Measurements from ENCODE around the gene CCT2. TPM values are rescaled to one million over a fixed set of nuclear protein-coding genes. Genes with fewer than 3 reads are reported as not detected.

The CCT2 gene
- total and polyA plus RNA-seq, 9 of the 15 experiments (the other 6 are each of a cell fraction or from before 2014, with no cell fraction given) = 341 to 738 (median 490) TPM

DNA sequence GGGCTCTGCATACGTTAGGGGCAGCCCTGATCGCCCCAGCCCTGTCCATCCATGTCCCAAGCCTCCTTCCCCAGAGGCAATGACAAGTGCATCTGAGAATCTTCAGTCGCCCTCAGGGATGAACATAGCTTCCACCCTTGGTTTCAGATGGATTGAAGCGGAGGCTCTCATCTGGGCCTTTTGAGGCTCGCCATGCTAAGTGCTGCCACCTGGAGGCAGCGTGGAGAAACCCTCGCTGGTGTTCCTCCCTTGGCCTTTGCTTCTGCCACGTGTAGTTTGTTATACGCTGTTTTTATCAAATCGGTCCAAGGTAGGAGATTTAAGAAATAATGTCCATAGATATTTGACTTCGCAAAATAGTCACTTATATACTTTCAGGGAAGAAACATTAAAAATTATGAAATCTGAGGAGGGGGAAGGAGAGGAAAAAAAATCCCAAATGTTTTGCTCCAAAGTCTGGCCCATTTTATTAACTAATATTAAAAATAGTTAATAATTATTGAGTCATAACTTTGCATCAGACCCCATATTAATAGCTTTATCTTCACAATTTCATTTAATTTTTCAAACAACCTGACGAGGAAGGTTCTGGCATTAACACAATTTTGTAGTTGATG is 54.2 kb downstream of the CCT2 start (continued):
- TF ChIP-seq, protein P1, sequence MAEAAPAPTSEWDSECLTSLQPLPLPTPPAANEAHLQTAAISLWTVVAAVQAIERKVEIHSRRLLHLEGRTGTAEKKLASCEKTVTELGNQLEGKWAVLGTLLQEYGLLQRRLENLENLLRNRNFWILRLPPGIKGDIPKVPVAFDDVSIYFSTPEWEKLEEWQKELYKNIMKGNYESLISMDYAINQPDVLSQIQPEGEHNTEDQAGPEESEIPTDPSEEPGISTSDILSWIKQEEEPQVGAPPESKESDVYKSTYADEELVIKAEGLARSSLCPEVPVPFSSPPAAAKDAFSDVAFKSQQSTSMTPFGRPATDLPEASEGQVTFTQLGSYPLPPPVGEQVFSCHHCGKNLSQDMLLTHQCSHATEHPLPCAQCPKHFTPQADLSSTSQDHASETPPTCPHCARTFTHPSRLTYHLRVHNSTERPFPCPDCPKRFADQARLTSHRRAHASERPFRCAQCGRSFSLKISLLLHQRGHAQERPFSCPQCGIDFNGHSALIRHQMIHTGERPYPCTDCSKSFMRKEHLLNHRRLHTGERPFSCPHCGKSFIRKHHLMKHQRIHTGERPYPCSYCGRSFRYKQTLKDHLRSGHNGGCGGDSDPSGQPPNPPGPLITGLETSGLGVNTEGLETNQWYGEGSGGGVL (CRISPR knock-in tag; IDR thresholded peaks at IDR 0.05) = no peak
- TF ChIP-seq, protein P2, sequence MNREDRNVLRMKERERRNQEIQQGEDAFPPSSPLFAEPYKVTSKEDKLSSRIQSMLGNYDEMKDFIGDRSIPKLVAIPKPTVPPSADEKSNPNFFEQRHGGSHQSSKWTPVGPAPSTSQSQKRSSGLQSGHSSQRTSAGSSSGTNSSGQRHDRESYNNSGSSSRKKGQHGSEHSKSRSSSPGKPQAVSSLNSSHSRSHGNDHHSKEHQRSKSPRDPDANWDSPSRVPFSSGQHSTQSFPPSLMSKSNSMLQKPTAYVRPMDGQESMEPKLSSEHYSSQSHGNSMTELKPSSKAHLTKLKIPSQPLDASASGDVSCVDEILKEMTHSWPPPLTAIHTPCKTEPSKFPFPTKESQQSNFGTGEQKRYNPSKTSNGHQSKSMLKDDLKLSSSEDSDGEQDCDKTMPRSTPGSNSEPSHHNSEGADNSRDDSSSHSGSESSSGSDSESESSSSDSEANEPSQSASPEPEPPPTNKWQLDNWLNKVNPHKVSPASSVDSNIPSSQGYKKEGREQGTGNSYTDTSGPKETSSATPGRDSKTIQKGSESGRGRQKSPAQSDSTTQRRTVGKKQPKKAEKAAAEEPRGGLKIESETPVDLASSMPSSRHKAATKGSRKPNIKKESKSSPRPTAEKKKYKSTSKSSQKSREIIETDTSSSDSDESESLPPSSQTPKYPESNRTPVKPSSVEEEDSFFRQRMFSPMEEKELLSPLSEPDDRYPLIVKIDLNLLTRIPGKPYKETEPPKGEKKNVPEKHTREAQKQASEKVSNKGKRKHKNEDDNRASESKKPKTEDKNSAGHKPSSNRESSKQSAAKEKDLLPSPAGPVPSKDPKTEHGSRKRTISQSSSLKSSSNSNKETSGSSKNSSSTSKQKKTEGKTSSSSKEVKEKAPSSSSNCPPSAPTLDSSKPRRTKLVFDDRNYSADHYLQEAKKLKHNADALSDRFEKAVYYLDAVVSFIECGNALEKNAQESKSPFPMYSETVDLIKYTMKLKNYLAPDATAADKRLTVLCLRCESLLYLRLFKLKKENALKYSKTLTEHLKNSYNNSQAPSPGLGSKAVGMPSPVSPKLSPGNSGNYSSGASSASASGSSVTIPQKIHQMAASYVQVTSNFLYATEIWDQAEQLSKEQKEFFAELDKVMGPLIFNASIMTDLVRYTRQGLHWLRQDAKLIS (CRISPR knock-in tag; IDR thresholded peaks at IDR 0.05) = no peak
- TF ChIP-seq, protein P3, sequence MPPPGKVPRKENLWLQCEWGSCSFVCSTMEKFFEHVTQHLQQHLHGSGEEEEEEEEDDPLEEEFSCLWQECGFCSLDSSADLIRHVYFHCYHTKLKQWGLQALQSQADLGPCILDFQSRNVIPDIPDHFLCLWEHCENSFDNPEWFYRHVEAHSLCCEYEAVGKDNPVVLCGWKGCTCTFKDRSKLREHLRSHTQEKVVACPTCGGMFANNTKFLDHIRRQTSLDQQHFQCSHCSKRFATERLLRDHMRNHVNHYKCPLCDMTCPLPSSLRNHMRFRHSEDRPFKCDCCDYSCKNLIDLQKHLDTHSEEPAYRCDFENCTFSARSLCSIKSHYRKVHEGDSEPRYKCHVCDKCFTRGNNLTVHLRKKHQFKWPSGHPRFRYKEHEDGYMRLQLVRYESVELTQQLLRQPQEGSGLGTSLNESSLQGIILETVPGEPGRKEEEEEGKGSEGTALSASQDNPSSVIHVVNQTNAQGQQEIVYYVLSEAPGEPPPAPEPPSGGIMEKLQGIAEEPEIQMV (tag; conservative IDR thresholded peaks at IDR 0.05; ENCODE audit: low read depth) = no peak
- TF ChIP-seq SPI1 (IDR thresholded peaks at IDR 0.05; ENCODE audit: borderline replicate concordance, low read depth, low read length) = peak; percentile 45; the same call in 1 of the 2 replicates
- TF ChIP-seq RB1 (IDR thresholded peaks at IDR 0.05; ENCODE audit: low read depth) = 0 out of 2 replicates have a peak, but pooled peaks have one; percentile 30
- TF ChIP-seq TAF7 (tag; IDR thresholded peaks at IDR 0.05) = no peak
- TF ChIP-seq MXI1 (IDR thresholded peaks at IDR 0.05; ENCODE audit: low read depth, low read length) = 0 out of 2 replicates have a peak, but pooled peaks have one; percentile 24
- TF ChIP-seq NFIX (CRISPR knock-in tag; IDR thresholded peaks at IDR 0.05; ENCODE audit: low read depth) = no peak
- TF ChIP-seq MEF2D (tag; conservative IDR thresholded peaks at IDR 0.05; ENCODE audit: low read depth) = no peak
- no peak for TF ChIP-seq KHSRP (IDR thresholded peaks at IDR 0.05)
- no peak for TF ChIP-seq TAF1 (IDR thresholded peaks at IDR 0.05; ENCODE audit: control insufficient read depth, extremely low read depth, insufficient read depth, low read length, severe bottlenecking)
- TF ChIP-seq ZNF121 (CRISPR knock-in tag; conservative IDR thresholded peaks at IDR 0.05) = no peak
- no peak for TF ChIP-seq KLF13 (tag; IDR thresholded peaks at IDR 0.05; ENCODE audit: borderline replicate concordance, low read depth)
- TF ChIP-seq, protein P4, sequence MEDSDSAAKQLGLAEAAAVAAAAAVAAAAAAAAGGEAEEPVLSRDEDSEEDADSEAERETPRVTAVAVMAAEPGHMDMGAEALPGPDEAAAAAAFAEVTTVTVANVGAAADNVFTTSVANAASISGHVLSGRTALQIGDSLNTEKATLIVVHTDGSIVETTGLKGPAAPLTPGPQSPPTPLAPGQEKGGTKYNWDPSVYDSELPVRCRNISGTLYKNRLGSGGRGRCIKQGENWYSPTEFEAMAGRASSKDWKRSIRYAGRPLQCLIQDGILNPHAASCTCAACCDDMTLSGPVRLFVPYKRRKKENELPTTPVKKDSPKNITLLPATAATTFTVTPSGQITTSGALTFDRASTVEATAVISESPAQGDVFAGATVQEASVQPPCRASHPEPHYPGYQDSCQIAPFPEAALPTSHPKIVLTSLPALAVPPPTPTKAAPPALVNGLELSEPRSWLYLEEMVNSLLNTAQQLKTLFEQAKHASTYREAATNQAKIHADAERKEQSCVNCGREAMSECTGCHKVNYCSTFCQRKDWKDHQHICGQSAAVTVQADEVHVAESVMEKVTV (CRISPR knock-in tag; IDR thresholded peaks at IDR 0.05) = peak; percentile 59
- TF ChIP-seq DACH1 (IDR thresholded peaks at IDR 0.05; ENCODE audit: partially characterized antibody) = peak; percentile 38
- no peak for TF ChIP-seq ZC3H8 (IDR thresholded peaks at IDR 0.05)
- TF ChIP-seq, protein P5, sequence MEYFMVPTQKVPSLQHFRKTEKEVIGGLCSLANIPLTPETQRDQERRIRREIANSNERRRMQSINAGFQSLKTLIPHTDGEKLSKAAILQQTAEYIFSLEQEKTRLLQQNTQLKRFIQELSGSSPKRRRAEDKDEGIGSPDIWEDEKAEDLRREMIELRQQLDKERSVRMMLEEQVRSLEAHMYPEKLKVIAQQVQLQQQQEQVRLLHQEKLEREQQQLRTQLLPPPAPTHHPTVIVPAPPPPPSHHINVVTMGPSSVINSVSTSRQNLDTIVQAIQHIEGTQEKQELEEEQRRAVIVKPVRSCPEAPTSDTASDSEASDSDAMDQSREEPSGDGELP (CRISPR knock-in tag; IDR thresholded peaks at IDR 0.05; ENCODE audit: borderline replicate concordance) = peak; percentile 52; the same call in 1 of the 2 replicates
- no peak for TF ChIP-seq KDM4B (IDR thresholded peaks at IDR 0.05; ENCODE audit: borderline replicate concordance in 2 of 2, low read depth in 1 of 2)
